ENCODE data around the gene DSE. TPM values are rescaled to one million over a fixed set of nuclear protein-coding genes. Genes with fewer than 3 reads are reported as not detected.

Gene DSE
- total RNA-seq, 1 experiment from 2014 or later = 38.5 TPM

DNA sequence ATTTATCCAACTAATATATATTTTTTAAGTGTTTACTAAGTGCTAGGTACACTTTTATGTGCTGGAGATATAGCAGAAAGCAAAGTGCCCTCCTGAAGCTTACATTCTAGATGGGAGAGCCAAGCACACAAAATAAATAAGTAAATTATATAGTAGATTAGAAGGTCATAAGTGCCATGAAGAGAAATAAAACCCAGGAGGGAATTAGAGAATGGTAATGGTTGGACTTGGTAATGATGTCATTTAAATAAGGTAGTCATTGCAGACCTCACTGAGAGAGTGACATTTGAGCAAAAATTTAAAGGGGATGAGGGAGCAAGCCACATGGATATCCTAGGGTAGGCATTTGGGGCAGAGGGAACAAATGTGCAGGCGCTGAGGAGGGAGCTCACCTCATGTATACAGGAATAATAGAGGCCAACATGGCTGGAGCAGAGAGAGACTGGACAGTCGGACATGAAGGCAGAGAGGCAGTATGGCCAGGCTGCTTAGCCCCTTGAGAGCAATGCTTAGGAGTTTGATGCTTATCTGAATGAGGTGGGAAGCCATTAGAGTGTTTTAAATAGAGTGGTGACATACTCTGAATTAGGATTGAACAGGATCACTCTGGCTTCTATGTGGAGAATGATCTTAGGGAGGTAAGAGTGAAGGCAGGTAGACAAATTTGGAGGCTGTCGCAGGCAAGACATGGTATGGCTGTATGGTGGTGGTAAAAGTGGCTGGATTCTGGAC is 14.1 kb downstream of the DSE start:
- no peak for DNase-seq (ENCODE audit: low read depth, low spot score)
- Histone ChIP-seq H3K27me3 (ENCODE audit: insufficient read depth, low read length) (no peaks in the 10 kb centered on the region), H4K20me1 (ENCODE audit: insufficient read depth) (no peaks in the 10 kb centered on the region), H3K9me2 (ENCODE audit: insufficient read depth) (no peaks in the 10 kb centered on the region), H3K27ac (ENCODE audit: low read depth, low read length) (no peak overlapping the region), H3K4me1 (ENCODE audit: control insufficient read depth in 1 of 2, insufficient read depth in 2 of 2, low read length in 2 of 2) (peaks cover 25 to 55% of the 10 kb centered on the region in 2 experiments), H3K4me3 (replicated peaks in 1 of 2; ENCODE audit: low read depth in 1 of 2, low read length in 2 of 2) (no peak overlapping the region), H3K4me2 (ENCODE audit: low read length) (peak overlapping the region; percentile 52), H3K36me3 (ENCODE audit: control insufficient read depth in 1 of 2, insufficient read depth in 2 of 2, low read length in 2 of 2) (no peaks in the 10 kb centered on the region), H2AFZ (ENCODE audit: low read depth, low read length, poor library complexity, severe bottlenecking) (no peak overlapping the region), H3K9ac (ENCODE audit: low read length) (no peak overlapping the region), H3K9me3 (ENCODE audit: control insufficient read depth in 1 of 2, insufficient read depth in 1 of 2, low read depth in 1 of 2, low read length in 2 of 2) (no peaks in the 10 kb centered on the region), H3K79me2 (ENCODE audit: insufficient read depth, low read length) (peaks cover 29% of the 10 kb centered on the region)
- no peak for ATAC-seq
- ChIA-PET POLR2A (no interaction called here), CTCF (no interaction called here), RAD21 (ENCODE audit: low non-redundant PET in 1 of 2, low total read pairs in 2 of 2, uncharacterized antibody in 2 of 2, unreplicated experiment in 2 of 2) (no interaction called here)
- intact Hi-C loops (cut with micrococcal nuclease) = no loop called here
- TF ChIP-seq JUND (IDR thresholded peaks at IDR 0.05) = no peak
- no peak for TF ChIP-seq EGR1 (IDR thresholded peaks at IDR 0.05; ENCODE audit: low read depth)
- TF ChIP-seq SIN3A (IDR thresholded peaks at IDR 0.05; ENCODE audit: low read depth) = no peak
- no peak for TF ChIP-seq YY1 (IDR thresholded peaks at IDR 0.05; ENCODE audit: extremely low read depth, insufficient replicate concordance, low read depth, low read length)
- no peak for TF ChIP-seq EZH2phosphoT487 (IDR thresholded peaks at IDR 0.05; ENCODE audit: borderline replicate concordance)
- no peak for TF ChIP-seq REST (IDR thresholded peaks at IDR 0.05; ENCODE audit: low read depth)
- TF ChIP-seq ELF1 (IDR thresholded peaks at IDR 0.05; ENCODE audit: borderline replicate concordance, low read depth) = no peak
- TF ChIP-seq, protein P1, sequence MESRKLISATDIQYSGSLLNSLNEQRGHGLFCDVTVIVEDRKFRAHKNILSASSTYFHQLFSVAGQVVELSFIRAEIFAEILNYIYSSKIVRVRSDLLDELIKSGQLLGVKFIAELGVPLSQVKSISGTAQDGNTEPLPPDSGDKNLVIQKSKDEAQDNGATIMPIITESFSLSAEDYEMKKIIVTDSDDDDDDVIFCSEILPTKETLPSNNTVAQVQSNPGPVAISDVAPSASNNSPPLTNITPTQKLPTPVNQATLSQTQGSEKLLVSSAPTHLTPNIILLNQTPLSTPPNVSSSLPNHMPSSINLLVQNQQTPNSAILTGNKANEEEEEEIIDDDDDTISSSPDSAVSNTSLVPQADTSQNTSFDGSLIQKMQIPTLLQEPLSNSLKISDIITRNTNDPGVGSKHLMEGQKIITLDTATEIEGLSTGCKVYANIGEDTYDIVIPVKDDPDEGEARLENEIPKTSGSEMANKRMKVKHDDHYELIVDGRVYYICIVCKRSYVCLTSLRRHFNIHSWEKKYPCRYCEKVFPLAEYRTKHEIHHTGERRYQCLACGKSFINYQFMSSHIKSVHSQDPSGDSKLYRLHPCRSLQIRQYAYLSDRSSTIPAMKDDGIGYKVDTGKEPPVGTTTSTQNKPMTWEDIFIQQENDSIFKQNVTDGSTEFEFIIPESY (IDR thresholded peaks at IDR 0.05; ENCODE audit: extremely low read depth, insufficient replicate concordance, low read length) = no peak
- TF ChIP-seq MAX (IDR thresholded peaks at IDR 0.05) = no peak
- TF ChIP-seq ZNF274 (IDR thresholded peaks at IDR 0.05; ENCODE audit: low read depth, low read length) = no peak
- no peak for TF ChIP-seq CBX3 (IDR thresholded peaks at IDR 0.05; ENCODE audit: low read depth)
- TF ChIP-seq POLR2A (IDR thresholded peaks at IDR 0.05; ENCODE audit: borderline replicate concordance, extremely low read depth, insufficient read depth, insufficient read length) = no peak
- TF ChIP-seq SRF (IDR thresholded peaks at IDR 0.05; ENCODE audit: low read depth) = no peak
- TF ChIP-seq FOSL1 (IDR thresholded peaks at IDR 0.05; ENCODE audit: low read depth) = no peak
- no peak for TF ChIP-seq ZFX (IDR thresholded peaks at IDR 0.05)
- TF ChIP-seq RAD21 (IDR thresholded peaks at IDR 0.05; ENCODE audit: low read depth) = no peak
- no TSS peak for BruUV-seq (replicated peaks)
